EL (cell line): Measurements from ENCODE around the gene CALHM6.
A peak's percentile ranks its signal among the peaks of the same experiment; 100 is the strongest.

Experiments used
- DNase-seq: peaks from one replicate; pipeline ENCODE4 v3.0.0-alpha.2; 2016

CALHM6 gene

DNA sequence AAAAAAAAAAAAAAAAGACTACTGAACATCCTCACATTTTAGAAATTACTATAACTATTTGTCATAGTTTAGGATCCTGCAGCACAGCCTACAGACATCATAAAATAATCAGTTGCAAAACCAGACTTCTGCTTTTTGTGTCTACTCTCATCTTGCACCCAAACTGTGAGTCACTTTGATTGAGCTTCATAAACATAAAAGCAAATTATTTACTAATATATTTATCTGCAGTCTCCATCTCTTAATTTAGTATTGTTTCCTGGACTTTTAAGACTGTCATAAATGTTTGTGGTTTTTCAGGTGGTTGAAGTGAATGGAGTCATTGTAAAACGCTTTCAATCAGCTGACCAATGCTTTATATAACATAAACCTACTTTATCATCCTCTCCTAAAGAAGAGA, 14.8 kb upstream of the CALHM6 start:
- peak; percentile 53 for DNase-seq

DNA sequence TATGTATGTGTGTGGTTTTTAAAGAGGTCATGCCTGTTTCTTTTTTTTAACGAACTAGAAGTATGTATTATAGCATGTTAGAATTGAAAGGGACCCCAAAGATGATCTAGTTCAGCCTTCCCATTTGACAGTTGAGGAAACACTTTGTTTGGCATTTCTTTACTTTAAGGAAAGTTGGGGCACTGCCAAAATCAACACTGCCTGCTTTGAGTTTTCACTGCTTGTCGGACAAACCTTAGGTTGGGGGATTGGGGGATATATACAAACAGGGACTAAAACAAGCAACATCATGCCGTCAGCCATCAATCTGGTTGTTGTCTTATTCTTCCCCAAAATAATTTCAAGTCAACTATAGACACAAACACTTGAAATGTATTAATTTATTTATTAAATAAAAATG, 14.1 kb upstream of the CALHM6 start:
- DNase-seq = peak; percentile 37

DNA sequence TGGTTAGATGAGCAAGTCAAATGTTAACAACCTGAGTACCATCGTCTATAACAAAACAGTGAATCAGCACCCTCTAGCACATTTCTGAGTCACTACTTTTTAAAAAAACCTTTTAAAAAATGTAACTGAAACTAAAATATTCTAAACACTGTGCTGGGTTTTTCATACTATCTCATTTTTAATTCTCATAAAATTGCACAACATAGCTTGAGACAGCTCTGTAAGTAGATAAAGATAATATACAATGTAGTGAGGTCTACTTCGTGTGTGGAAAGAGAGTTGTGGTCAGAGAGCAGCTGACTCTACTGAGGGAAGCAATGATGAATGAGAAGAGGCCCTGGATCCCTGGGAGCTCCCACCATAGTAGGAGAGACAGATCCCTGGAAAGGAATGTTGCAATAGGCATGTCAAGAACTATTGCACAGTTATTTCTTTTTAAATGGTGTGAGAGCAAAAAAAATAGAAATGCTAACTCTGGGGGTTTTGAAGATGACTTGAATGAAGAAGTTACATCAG, 13.6 kb upstream of the CALHM6 start:
- peak; percentile 93 for DNase-seq

DNA sequence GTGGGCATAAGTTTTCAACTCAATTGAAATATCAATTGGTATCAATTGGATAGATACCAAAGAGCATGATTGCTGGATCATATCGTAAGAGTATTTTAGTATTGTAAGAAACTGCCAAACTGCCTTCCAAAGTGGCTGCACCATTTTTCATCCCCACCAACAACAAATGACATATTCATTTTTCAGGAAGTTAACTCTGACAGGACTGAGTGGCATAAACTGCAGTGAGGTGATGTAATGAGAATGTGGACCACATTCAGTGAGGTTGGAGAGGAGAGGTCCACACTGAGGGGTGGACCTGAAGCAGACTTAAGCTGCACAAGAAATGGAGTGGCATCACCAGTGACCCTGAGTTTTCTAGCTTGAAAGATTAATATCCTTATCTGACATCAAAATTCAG, 11.6 kb upstream of the CALHM6 start:
- DNase-seq = no peak

DNA sequence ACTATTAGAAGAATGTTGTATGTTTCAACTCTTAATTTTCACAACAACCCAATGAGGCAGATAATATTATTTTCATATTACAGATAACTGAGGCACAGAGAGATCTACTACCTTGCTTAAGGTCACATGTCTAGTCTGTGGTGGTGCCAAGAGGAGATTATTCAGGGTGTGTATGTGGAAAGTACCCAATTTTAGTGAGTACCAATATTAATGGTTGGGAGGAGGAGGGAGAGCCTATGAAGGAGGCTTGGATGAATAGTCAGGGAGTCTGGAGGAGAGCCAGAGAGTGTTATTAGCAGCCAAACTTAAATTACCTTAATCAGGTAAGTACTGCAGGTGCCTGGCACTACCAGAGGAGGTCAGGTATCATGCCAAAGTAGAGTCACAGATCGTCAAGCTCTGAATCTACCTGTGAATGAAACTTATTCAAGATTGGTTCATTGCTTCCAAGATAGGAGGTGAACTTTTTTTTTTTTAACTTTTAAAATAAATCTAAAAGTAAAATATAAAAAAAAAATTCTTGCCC, 10.9 kb upstream of the CALHM6 start:
- DNase-seq = no peak

DNA sequence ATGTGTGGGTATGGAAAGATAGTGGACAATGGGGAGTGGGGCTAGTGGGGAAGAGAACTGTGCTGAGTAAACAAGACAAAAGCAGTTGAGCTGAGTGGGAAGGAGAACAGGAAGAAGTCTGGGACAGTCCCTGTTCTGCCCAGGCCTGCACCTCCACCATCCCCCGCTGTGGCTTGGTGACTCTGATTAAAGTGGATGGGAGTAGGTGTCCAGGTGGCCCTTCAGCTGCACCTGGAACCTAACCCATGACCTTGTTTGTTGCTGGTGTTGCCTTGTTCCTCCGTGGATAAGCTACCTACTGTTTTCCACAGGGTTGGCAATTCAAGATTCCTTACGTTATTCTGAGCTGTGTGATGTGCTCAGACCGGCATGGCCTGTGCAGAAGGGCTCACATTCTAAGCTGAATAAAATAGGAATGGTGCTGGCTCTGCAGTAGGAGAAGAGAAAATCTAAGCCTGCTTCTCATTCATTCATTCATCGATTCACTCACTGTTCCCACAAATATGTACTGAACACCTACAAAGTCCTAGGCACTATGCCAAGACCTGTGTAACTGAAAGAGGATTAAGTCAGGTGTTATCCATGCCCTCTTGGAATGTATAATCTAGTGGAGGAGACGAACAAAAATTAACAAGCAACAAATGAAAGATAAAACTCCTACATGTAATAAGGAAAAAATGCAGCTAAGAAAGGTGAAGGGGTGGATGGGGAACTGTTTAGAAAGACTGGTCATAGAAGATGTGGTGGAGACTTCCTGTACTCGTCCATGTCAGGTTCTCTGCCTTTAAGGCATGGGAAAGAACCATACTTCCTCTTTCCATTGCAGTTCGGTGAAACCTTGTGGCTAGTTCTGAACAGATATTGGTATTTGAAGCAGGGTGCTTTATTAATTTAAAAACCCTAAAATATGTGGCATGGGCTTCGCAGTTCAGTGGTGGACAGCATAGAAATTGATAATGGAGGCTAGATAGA, 10.1 kb upstream of the CALHM6 start:
- no peak for DNase-seq

DNA sequence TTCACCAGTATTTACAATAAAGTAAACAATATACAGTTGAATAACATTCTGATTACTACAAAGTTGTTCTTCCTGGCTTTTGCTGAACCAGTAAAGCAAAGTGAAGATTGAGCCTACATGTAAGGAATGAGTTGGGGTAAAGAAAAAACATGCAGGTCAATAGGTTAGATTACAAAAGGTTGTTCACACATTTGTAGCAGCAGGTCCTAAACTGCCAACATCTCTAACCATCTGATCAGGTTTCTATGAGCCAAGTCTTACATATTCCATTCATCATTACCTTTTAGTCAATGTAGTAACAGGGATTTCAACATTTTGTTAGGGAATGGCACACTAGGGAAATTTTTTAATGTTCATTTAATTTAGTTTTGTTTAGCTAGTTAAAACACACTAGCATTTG, 9.3 kb upstream of the CALHM6 start:
- DNase-seq = no peak

DNA sequence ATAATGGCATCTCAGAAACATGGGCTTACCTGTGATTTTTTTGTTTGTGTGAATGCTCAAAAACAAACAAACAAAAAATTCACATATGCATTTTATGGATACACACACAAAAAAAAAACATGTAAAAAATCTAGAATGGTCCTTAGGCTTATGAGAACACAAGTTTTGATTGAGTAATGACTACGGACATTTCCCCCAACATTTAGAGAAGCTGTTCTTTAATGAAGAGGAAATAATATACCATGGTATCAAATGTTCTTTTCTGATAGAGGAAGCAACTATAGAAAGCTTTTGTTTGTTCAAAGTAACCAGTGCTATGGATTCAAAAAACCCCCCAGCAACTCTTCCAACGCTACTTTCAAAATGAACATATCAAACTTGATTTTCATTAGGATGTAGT, 8.6 kb upstream of the CALHM6 start:
- DNase-seq = no peak

DNA sequence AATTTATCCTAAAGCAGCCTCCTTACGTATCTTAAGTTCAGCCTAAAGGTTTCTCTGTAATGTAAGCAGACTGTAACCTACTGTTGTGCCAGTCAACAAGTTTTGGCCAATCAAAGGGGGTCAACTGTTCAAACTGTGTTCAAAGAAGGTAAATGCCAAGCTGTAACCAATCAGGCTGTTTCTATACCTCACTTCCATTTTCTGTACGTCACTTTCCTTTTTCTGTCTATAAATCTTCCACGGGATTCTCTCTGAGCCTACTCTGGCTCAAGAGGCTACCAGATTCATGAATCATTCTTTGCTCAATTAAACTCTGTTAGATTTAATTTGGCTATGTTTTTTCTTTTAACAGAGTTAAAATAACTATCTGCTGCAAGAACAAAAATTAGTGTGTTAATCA, 5.1 kb upstream of the CALHM6 start:
- no peak for DNase-seq

DNA sequence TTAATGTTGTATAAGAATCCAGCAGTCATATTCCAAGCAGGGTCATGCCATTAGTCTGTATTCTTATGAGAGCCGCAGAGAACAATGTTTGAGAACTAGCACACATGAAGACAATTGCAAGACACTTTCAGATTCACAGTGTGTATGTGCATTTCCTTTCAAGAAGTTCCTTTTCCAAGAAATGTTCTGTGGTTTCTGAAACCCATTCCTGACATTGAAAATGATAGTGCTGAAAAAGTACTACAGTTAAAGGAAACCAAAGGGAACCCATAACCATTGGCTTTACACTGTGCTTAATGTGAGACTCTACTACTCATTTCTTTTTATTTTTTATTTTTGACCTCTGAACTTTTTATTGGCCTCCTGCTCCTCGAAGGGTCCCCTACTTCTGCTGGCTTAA, 4.2 kb upstream of the CALHM6 start:
- no peak for DNase-seq

DNA sequence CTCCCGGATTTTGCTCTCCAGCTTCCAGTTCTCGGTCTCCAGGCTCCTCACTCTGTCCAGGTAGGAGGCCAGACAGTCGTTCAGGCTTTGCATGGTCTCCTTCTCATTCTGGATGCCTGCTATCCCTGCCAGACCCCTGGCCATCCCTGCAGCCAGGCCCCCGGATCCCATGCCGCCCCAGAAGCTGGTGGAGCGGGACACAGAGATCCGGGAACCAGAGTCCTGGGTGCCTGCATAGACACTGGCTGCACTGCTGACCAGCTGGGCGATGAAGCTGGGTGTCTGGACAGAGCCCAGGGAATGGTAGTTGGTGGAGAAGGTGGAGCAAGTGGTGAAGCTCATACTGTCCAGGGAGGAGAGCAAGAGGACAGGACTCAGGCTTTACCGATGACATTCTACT, 2.9 kb upstream of the CALHM6 start:
- no peak for DNase-seq

DNA sequence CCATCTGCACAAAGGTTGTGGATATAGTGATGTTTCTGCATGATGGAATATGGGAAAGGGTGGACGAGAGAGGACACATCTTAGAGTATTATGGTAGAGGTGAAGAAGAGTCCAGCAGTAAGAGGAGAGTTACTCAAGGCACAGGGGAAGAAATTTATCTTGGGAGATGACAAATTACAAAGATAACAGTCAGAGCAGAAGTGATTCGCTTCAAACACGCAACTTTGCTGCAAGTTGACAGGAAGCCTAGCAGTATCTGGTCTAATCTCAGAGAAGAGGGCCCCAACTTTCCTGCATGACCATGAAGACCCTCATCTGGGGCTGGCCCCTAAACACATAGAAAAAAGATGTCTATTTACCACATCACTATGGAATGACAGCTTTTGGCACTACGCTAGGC, 1.2 kb upstream of the CALHM6 start:
- DNase-seq = no peak

DNA sequence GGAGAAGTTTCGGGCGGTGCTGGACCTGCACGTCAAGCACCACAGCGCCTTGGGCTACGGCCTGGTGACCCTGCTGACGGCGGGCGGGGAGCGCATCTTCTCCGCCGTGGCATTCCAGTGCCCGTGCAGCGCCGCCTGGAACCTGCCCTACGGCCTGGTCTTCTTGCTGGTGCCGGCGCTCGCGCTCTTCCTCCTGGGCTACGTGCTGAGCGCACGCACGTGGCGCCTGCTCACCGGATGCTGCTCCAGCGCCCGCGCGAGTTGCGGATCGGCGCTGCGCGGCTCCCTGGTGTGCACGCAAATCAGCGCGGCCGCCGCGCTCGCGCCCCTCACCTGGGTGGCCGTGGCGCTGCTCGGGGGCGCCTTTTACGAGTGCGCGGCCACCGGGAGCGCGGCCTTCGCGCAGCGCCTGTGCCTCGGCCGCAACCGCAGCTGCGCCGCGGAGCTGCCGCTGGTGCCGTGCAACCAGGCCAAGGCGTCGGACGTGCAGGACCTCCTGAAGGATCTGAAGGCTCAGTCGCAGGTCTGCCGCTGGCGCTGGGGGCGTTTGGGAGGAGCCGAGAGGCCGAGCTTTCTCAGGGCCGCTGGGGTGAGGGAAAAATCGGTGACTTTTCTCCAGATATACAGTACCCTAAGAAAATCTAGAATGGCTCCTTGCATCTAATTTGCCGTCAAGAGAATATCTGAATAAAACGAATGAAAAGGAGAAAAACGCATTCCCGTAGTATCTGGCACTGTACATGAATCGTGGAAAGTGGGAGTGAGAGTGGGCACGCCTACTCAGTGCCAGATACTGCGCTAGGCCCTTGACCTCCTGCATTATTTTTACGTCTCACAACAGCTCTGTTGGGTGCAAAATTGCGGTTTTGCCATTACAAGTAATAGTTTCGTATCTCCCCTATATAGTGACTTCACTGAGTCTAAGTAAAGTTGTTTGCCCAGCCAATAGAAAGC, 1.0 kb downstream of the CALHM6 start:
- DNase-seq = peak; percentile 77

DNA sequence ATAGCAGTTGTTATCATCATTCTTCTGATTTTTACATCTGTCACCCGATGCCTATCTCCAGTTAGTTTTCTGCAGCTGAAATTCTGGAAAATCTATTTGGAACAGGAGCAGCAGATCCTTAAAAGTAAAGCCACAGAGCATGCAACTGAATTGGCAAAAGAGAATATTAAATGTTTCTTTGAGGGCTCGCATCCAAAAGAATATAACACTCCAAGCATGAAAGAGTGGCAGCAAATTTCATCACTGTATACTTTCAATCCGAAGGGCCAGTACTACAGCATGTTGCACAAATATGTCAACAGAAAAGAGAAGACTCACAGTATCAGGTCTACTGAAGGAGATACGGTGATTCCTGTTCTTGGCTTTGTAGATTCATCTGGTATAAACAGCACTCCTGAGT, 2.1 kb downstream of the CALHM6 start:
- no peak for DNase-seq

DNA sequence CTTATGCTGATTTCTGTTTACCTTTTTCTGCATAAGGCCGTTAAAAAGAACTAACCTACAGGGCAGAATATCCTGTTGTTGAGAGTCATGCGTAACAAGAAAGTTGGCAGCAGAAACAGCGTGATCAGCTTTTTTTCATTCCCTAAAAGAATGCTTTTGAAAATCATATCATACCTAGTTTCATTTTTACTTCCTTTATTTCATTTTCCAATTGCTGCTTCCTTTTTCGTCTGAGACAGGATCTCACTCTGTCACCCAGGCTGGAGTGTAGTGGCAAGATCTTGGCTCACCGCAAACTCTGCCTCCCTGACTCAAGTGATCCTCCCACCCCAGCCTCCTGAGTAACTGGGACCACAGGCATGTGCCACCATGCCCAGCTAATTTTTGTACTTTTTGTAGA, 4.1 kb downstream of the CALHM6 start:
- DNase-seq = no peak

DNA sequence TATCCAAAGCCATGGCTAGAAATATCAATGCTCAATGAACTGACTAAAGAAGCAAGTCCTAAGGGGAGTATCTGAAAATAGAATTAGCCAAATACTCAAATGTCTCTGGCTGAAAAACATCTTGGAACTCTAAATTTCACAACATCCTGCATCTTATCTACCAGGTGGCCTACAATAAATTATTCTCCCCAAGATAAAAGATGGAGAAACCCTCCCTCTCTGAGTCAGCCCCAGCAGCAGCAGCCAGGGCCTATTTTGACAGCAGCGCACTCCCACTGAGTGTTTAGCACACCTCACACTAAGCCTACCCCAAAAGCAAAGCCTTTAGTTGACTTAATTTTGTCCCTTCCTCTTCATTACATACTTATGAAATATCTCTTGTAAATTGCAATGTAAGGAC, 5.9 kb downstream of the CALHM6 start:
- no peak for DNase-seq

DNA sequence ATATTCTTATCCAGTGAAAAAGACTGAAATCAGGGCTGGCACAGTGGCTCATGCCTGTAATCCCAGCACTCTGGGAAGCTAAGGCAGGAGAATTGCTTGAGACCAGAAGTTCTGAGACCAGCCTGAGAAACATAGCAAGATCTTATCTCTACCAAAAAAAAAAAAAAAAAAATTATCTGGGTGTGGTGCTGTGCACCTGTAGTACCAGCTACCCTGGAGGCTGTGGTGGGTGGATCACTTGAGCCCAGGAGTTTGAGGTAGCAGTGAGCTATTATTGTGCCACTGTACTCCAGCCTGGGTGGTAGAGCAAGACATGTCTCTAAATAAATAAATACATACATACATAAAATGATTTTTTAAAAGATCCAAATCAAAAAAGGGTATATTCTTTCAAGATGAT, 6.3 kb downstream of the CALHM6 start:
- no peak for DNase-seq

DNA sequence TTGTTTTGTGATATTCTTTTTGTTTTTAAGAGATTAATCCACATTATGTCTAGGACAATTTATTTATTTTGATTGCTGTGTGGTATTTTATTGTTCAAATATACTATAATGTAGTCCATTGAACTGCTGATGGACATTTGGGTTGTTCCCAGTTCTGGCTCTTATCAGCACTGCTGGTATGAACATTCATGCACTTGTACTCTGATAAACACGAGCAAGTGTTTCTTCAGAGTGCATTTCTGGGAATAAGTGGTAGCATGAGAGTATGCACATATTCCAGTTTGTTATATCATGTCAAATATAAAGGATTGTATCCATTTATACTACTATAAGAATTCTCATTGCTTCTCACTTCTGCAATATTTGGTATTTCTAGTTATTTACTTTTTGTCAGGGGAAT, 7.1 kb downstream of the CALHM6 start:
- DNase-seq = no peak

DNA sequence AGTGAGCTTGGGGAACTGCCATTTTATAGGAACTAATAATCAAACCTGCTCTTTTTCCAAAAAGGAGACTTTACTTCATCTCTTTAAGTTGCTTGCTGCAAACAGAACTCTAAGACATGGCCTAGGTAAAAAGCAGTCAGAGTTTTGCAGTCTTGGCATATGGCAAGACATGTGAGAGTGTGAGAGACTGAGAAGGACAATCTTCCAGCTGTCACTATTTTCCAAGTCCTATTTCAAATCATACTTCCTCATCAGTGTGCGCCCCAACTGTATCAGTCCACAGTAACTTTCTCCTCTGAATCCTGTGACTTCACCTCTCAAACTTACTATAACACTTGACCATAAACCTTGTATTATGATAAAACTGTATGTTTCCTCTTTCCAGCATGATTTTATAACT, 10.4 kb downstream of the CALHM6 start:
- no peak for DNase-seq

DNA sequence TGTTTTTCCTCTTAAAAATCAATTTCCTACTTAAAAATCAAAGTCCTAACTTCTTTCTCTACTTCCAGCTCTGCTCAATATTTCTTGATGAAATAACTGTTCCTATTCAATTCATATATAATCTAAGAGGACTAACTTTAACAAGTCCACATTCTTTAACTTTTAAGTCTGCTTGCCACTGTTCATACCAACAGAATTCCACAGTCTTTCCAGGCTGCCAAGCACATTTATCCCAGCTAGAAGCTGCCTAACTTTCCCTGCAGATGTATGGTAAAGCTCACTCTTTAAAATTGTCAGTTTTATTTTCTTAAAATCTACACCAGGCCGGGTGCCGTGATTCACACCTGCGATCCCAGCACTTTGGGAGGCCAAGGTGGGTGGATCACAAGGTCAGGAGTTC, 11.5 kb downstream of the CALHM6 start:
- DNase-seq = no peak

DNA sequence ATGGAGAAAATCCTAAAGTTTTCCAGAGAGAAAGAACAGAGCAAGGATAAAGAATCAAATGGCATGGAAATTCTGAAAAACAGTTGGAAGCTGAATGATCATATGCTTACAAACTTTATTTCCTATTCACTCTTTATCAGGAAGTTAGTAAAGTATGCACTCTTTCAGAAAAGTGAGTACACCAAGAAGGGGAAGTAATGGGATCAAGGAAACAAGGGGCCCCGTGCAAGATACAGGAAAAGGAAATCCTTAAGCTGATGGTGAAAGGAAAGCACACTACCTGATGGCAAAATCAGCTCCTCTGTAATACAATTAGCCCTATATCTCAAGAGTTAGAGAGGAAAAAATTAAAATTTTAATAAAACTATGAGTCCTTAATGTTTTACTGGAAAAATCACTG, 14.0 kb downstream of the CALHM6 start:
- no peak for DNase-seq

DNA sequence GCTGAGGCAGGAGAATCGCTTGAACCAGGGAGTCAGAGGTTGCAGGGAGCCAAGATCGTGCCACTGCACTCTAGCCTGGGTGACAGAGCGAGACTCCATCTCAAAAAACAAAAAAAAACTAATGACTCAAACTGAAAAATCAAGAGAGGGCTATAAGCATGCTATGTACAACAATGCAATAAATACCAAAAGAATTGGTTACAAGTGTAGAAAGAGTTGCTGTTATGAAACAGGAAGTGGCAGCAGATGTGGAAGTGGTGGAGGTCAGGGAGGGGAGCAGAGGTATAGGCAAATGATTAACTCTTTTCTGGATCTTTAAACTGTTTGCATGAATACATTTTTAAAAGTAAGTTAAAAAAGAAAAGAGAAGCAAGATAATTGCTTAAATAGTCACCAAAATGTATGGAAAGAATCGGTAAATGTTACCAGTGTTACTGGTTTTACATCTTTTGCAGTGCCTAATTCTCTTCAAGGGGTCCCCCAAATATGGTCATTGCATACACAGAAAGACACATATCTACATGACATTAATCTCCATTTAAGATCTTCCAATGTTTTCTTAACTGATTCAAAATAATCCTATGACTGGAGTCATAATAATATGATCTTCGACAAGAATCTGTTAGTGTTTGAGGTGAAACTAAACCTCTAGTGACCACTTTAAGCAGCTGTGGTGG, 15.0 kb downstream of the CALHM6 start:
- peak; percentile 36 for DNase-seq

DNA sequence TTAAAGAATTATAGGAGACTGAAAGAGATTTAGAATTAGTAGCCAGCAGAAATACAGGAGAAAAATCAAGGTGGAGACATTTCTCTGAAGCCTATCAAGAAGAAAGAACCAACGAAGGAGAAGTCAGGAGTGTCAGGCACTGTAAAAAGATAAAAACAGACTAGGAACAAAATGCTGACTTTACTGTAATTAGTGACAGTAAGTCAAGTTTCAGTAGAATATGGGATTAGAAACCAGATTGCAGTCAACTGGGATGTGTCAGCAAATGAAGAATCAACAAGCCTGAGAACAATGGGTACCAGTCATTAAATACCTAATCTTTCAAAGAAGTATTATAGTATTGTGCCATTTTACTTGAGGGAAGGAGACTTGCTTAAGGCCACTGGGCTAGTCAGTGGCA, 21.6 kb downstream of the CALHM6 start:
- DNase-seq = no peak
